Endothelial cell of umbilical vein (primary cell): ENCODE data around the gene MB21D2.

Experiments
- MAX ChIP-seq: IDR thresholded peaks from 2 replicates; pipeline ENCODE4 v1.6.1; 2011; ENCODE audit not compliant: insufficient read depth, insufficient read length
- POLR2A ChIP-seq: IDR thresholded peaks from 2 replicates; pipeline ENCODE4 v1.6.1; 2012; ENCODE audit warnings: low read depth, mild to moderate bottlenecking, control low read depth, low read length
- POLR2AphosphoS5 ChIP-seq: IDR thresholded peaks from 2 replicates; pipeline ENCODE4 v1.6.1; 2012; ENCODE audit warnings: low read depth, mild to moderate bottlenecking, control low read depth, low read length, moderate library complexity; ENCODE audit not compliant: insufficient read depth
- TF ChIP-seq, protein P1 (sequence below), 2 donors: IDR thresholded peaks; 1 replicate in 1 of 2; 2 replicates in 1 of 2; pipeline ENCODE4 v1.5.1; 2011; ENCODE audit warnings: low read length in 2 of 2, mild to moderate bottlenecking in 2 of 2, moderate library complexity in 2 of 2, control low read depth in 1 of 2, inconsistent platforms in 1 of 2, low read depth in 1 of 2; ENCODE audit not compliant: insufficient read depth in 1 of 2; ENCODE audit errors: extremely low read depth in 1 of 2

DNA sequence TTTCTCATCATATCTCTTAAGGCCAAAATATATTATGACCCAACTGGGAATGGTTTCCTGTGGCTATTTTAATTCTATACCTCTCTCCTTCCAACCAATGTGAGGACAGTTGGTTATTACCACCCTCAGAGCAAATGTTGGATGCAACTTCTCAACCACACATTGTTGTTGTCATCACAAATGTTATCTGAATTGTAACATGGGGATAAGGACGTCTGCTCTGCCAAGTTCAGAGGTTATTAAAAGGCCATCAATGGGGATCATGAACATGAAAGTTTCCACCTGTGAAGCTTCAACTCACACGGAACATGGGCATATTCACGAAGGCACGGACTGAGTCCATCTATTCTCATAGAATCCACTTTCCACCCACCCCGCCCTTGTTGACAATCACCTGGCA, 46.8 kb downstream of the MB21D2 start:
- TF ChIP-seq, protein P1, sequence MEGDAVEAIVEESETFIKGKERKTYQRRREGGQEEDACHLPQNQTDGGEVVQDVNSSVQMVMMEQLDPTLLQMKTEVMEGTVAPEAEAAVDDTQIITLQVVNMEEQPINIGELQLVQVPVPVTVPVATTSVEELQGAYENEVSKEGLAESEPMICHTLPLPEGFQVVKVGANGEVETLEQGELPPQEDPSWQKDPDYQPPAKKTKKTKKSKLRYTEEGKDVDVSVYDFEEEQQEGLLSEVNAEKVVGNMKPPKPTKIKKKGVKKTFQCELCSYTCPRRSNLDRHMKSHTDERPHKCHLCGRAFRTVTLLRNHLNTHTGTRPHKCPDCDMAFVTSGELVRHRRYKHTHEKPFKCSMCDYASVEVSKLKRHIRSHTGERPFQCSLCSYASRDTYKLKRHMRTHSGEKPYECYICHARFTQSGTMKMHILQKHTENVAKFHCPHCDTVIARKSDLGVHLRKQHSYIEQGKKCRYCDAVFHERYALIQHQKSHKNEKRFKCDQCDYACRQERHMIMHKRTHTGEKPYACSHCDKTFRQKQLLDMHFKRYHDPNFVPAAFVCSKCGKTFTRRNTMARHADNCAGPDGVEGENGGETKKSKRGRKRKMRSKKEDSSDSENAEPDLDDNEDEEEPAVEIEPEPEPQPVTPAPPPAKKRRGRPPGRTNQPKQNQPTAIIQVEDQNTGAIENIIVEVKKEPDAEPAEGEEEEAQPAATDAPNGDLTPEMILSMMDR (IDR thresholded peaks at IDR 0.05; ENCODE audit: extremely low read depth in 1 of 2, insufficient read depth in 1 of 2, low read depth in 1 of 2, low read length in 2 of 2), result no peak
- no peak for TF ChIP-seq POLR2AphosphoS5
- no peak for TF ChIP-seq POLR2A
- no peak for TF ChIP-seq MAX
